Loucy (cell line): ENCODE data around the gene KCTD4.

Experiments used
- H2AFZ ChIP-seq: fragments of 200-600 bp; sonication (generic); 2 replicates; pipeline ENCODE4 v1.6.0; 2016; ENCODE audit warnings: antibody characterized with exemption, mild to moderate bottlenecking, low read length, moderate library complexity
- H3F3A ChIP-seq: fragments of 200-600 bp; 2 replicates; pipeline ENCODE4 v1.6.0; 2016; ENCODE audit warnings: antibody characterized with exemption, low read depth, mild to moderate bottlenecking
- H3K27me3 ChIP-seq: fragments of 200-600 bp; sonication (generic); 2 replicates; pipeline ENCODE4 v1.6.1; 2014; ENCODE audit warnings: low read length, mild to moderate bottlenecking; ENCODE audit not compliant: insufficient read depth, poor library complexity, severe bottlenecking
- H3K36me3 ChIP-seq: fragments of 200-600 bp; sonication (generic); 2 replicates; pipeline ENCODE4 v1.6.1; 2016; ENCODE audit warnings: low read length; ENCODE audit not compliant: insufficient read depth
- H3K4me1 ChIP-seq: fragments of 200-600 bp; sonication (generic); 2 replicates; pipeline ENCODE4 v1.5.1; 2014; ENCODE audit warnings: low read length, mild to moderate bottlenecking; ENCODE audit not compliant: insufficient read depth, poor library complexity, severe bottlenecking
- H3K4me2 ChIP-seq: fragments of 200-600 bp; sonication (generic); 2 replicates; pipeline ENCODE4 v1.6.0; 2014; ENCODE audit warnings: antibody characterized with exemption, low read length, low read depth, mild to moderate bottlenecking; ENCODE audit not compliant: poor library complexity, severe bottlenecking
- H3K4me3 ChIP-seq: fragments of 200-600 bp; sonication (generic); 2 replicates; pipeline ENCODE4 v1.5.1; 2014; ENCODE audit warnings: low read length, mild to moderate bottlenecking, mixed read lengths; ENCODE audit not compliant: poor library complexity, severe bottlenecking
- H3K79me2 ChIP-seq: fragments of 200-600 bp; sonication (generic); 2 replicates; pipeline ENCODE4 v1.6.1; 2014; ENCODE audit warnings: low read length; ENCODE audit not compliant: insufficient read depth
- H3K9ac ChIP-seq: fragments of 200-600 bp; sonication (generic); 2 replicates; pipeline ENCODE4 v1.6.0; 2014; ENCODE audit warnings: mild to moderate bottlenecking, low read depth, low read length, moderate library complexity; ENCODE audit not compliant: poor library complexity, severe bottlenecking
- H3K9me2 ChIP-seq: fragments of 200-600 bp; sonication (generic); replicated peaks from 2 replicates; pipeline ENCODE4 v1.6.1; 2016; ENCODE audit warnings: low read depth, low read length, mixed read lengths
- H3K9me3 ChIP-seq: fragments of 200-600 bp; sonication (generic); 2 replicates; pipeline ENCODE4 v1.6.1; 2014; ENCODE audit warnings: mild to moderate bottlenecking, antibody characterized with exemption, low read length, low read depth; ENCODE audit not compliant: insufficient read depth
- H4K20me1 ChIP-seq: fragments of 200-600 bp; sonication (generic); 2 replicates; pipeline ENCODE4 v1.6.0; 2014; ENCODE audit warnings: antibody characterized with exemption, low read length, mild to moderate bottlenecking; ENCODE audit not compliant: insufficient read depth, poor library complexity, severe bottlenecking
- EZH2phosphoT487 ChIP-seq: fragments of 200-600 bp; IDR thresholded peaks from 2 replicates; pipeline ENCODE4 v1.6.1; 2018; ENCODE audit warnings: antibody characterized with exemption, mild to moderate bottlenecking, moderate library complexity, borderline replicate concordance
- TF ChIP-seq, protein P1 (sequence below): fragments of 200-600 bp; sonication (generic); conservative IDR thresholded peaks from 2 replicates; pipeline ENCODE4 v1.5.1; 2014; ENCODE audit warnings: mild to moderate bottlenecking, antibody characterized with exemption, low read length

Gene KCTD4

DNA sequence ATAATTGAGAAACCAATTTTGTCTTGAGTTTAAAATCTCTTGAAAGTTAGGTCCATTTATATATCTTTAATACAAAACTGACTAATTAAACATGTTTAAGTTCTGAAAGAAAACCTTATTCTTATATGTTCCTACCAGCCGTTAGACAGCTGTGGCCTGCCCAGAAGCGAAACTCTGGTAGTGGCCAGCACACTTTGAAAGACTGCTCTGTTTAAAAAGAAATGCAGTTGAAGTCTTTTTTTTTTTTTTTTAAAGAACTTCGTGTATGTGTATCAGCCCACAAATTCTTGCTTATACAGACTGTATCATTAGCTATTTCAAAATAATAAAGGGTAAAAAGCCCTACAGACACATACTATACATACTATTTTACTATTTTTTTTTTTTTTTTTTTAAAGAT lies 34.0 kb downstream of the KCTD4 start:
- Histone ChIP-seq H3K79me2 (no peaks in the 10 kb centered on the region), H3K4me2 (no peak overlapping the region), H3K9me2 (no peaks in the 10 kb centered on the region), H3K36me3 (peaks cover 12% of the 10 kb centered on the region; the same call in 1 of the 2 replicates), H3K4me3 (no peak overlapping the region), H2AFZ (no peak overlapping the region), H3F3A (no peaks in the 10 kb centered on the region), H3K4me1 (no peaks in the 10 kb centered on the region), H3K9ac (no peak overlapping the region), H4K20me1 (no peaks in the 10 kb centered on the region), H3K27me3 (no peaks in the 10 kb centered on the region), H3K9me3 (no peaks in the 10 kb centered on the region)
- no peak for TF ChIP-seq EZH2phosphoT487
- TF ChIP-seq, protein P1, sequence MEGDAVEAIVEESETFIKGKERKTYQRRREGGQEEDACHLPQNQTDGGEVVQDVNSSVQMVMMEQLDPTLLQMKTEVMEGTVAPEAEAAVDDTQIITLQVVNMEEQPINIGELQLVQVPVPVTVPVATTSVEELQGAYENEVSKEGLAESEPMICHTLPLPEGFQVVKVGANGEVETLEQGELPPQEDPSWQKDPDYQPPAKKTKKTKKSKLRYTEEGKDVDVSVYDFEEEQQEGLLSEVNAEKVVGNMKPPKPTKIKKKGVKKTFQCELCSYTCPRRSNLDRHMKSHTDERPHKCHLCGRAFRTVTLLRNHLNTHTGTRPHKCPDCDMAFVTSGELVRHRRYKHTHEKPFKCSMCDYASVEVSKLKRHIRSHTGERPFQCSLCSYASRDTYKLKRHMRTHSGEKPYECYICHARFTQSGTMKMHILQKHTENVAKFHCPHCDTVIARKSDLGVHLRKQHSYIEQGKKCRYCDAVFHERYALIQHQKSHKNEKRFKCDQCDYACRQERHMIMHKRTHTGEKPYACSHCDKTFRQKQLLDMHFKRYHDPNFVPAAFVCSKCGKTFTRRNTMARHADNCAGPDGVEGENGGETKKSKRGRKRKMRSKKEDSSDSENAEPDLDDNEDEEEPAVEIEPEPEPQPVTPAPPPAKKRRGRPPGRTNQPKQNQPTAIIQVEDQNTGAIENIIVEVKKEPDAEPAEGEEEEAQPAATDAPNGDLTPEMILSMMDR: no peak

DNA sequence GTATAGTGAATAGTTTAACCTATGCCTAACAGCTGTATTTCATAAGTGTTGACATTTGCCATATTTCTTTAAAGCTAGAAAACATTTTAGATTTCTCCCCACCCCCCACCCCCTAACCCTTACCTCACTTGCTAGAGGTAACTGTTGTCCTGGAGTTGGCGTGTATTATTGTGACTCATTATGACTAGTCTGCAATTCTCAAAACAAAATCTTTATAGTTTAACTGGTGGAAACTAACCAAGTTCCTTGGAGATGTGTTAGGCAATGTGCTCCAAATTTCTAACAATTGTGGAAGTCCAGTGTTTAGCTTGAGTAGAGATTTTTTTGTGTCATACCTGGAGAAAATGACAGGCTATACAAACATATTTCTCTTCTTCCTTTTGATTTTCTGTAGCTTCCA lies 38.0 kb downstream of the KCTD4 start:
- H3K79me2 ChIP-seq: no peaks in the 10 kb centered on the region
- no peak overlapping the region for H3K4me2 ChIP-seq
- H3K9ac ChIP-seq: no peak overlapping the region
- H3F3A ChIP-seq: no peaks in the 10 kb centered on the region
- no peaks in the 10 kb centered on the region for H3K27me3 ChIP-seq
- H3K9me2 ChIP-seq: no peaks in the 10 kb centered on the region
- H3K4me1 ChIP-seq: no peaks in the 10 kb centered on the region
- no peak overlapping the region for H3K4me3 ChIP-seq
- H4K20me1 ChIP-seq: no peaks in the 10 kb centered on the region
- H3K36me3 ChIP-seq: peaks cover 35% of the 10 kb centered on the region
- no peaks in the 10 kb centered on the region for H3K9me3 ChIP-seq
- no peak overlapping the region for H2AFZ ChIP-seq
- TF ChIP-seq, protein P1: no peak
- no peak for TF ChIP-seq EZH2phosphoT487

DNA sequence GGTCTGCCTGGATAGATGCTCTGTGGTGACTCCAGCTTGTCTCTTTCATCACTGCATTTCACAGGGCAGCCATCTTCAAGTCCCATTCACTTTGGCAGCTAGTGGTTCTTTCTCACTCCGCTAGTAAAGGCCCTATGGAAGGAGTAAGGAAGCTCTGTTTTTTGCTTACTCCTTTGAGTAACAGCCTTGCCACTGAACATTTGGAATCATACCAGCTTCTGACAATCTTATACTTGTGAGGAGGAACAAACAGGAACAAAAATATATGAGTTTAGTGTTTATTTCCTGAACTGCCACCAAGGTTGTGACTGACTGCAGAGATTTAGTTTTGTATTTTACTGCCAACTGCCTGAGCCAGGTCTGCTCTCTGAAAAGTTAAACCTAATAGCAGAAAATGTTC lies 38.7 kb downstream of the KCTD4 start:
- Histone ChIP-seq H3K36me3 (peaks cover 41% of the 10 kb centered on the region), H3K9me2 (no peaks in the 10 kb centered on the region), H3K79me2 (no peaks in the 10 kb centered on the region), H3K4me3 (no peak overlapping the region), H3K4me2 (no peak overlapping the region), H3F3A (no peaks in the 10 kb centered on the region), H3K9ac (no peak overlapping the region), H3K9me3 (no peaks in the 10 kb centered on the region), H3K4me1 (no peaks in the 10 kb centered on the region), H4K20me1 (no peaks in the 10 kb centered on the region), H3K27me3 (no peaks in the 10 kb centered on the region), H2AFZ (no peak overlapping the region)
- TF ChIP-seq, protein P1: no peak
- TF ChIP-seq EZH2phosphoT487: no peak
